Measurements from ENCODE around the gene NOP9. TPM values are rescaled to one million over a fixed set of nuclear protein-coding genes. Genes with fewer than 3 reads are reported as not detected.

NOP9 gene
- total RNA-seq, 4 donors from 2014 or later: 17.0 to 24.9 (median 20.4) TPM

DNA sequence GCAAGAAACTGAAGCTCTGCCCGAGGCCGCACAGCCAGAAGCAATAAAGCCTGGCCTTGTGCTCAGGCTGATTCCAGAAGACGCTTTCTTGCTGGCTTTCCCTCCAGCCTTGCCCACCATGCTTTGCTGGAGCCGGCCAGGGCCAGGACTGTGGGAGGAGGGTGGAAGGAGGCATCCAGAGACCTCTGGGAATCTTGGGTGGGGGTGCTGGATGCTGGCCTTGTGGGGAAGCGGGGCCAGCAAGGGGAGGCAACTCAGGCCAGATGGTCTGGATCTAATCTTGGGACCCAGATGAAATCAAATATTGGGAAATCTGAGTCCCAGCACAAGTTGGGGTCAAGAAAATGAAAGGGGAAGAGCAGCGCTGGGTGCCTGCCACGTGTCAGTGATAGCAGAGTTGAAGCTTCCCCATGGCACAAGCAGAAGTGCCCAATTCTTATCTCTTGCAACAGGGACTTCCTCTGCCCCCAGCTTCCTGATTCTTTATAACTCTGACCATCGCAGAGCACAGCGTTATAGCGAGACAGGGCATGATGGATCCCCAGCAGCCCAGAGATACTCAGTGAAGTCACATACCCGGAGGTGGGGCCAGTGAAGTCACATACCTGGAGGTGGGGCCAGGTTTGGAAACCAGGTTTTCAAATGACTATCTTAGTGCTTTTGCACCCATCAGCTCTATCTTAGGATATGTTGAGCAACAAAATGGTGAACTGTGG is 21.9 kb upstream of the NOP9 start:
- H3K4me1 ChIP-seq: peaks cover 0 to 37% (median 14%) of the 10 kb centered on the region in 4 donors
- DNase-seq (ENCODE audit: low spot score in 2 of 2): no peak
- peak in 1 of 2 donors; percentile 45 for TF ChIP-seq EP300 (IDR thresholded peaks at IDR 0.05)
- no peak for TF ChIP-seq POLR2A (IDR thresholded peaks at IDR 0.05)
- H3K27ac ChIP-seq: peak overlapping the region in 2 of 4 donors; percentile 13 to 62
- no peaks in the 10 kb centered on the region for H3K9me3 ChIP-seq
- H3K27me3 ChIP-seq: no peaks in the 10 kb centered on the region
- WGBS, 2 donors: 68 to 74% methylated on average over 11 of the region's 11 CpGs
- H3K4me3 ChIP-seq: no peak overlapping the region
- no peaks in the 10 kb centered on the region for H3K36me3 ChIP-seq

DNA sequence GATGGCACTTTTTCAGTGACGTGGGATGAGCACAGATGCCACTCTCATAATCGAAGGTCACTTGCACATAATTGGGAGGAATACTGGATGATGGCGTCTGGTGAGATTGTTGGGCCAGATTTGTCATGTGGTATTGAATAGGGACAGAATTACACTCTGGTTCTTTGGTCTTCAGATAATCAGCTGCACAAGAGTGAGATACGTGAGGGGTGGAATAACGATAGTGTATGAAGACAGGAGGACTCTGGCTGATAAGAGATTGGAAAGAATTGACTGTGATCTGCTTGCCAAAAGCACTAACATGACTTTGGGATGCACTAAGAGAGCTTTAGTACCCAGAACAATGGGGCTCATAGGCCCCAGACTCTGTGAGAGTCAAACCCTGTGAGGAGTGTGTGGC is 21.2 kb upstream of the NOP9 start:
- H3K27me3 ChIP-seq: no peaks in the 10 kb centered on the region
- H3K27ac ChIP-seq: no peak overlapping the region
- 93 to 94% methylated on average over 5 of the region's 5 CpGs for WGBS, 2 donors
- peaks cover 0 to 34% (median 14%) of the 10 kb centered on the region in 4 donors for H3K4me1 ChIP-seq
- H3K36me3 ChIP-seq: no peaks in the 10 kb centered on the region
- no peak overlapping the region for H3K4me3 ChIP-seq
- TF ChIP-seq EP300 (IDR thresholded peaks at IDR 0.05): no peak
- TF ChIP-seq, protein P1, sequence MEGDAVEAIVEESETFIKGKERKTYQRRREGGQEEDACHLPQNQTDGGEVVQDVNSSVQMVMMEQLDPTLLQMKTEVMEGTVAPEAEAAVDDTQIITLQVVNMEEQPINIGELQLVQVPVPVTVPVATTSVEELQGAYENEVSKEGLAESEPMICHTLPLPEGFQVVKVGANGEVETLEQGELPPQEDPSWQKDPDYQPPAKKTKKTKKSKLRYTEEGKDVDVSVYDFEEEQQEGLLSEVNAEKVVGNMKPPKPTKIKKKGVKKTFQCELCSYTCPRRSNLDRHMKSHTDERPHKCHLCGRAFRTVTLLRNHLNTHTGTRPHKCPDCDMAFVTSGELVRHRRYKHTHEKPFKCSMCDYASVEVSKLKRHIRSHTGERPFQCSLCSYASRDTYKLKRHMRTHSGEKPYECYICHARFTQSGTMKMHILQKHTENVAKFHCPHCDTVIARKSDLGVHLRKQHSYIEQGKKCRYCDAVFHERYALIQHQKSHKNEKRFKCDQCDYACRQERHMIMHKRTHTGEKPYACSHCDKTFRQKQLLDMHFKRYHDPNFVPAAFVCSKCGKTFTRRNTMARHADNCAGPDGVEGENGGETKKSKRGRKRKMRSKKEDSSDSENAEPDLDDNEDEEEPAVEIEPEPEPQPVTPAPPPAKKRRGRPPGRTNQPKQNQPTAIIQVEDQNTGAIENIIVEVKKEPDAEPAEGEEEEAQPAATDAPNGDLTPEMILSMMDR (IDR thresholded peaks at IDR 0.05): no peak
- no peak for TF ChIP-seq POLR2A (IDR thresholded peaks at IDR 0.05)
- H3K9me3 ChIP-seq: no peaks in the 10 kb centered on the region
- DNase-seq (ENCODE audit: low spot score in 2 of 2): no peak

DNA sequence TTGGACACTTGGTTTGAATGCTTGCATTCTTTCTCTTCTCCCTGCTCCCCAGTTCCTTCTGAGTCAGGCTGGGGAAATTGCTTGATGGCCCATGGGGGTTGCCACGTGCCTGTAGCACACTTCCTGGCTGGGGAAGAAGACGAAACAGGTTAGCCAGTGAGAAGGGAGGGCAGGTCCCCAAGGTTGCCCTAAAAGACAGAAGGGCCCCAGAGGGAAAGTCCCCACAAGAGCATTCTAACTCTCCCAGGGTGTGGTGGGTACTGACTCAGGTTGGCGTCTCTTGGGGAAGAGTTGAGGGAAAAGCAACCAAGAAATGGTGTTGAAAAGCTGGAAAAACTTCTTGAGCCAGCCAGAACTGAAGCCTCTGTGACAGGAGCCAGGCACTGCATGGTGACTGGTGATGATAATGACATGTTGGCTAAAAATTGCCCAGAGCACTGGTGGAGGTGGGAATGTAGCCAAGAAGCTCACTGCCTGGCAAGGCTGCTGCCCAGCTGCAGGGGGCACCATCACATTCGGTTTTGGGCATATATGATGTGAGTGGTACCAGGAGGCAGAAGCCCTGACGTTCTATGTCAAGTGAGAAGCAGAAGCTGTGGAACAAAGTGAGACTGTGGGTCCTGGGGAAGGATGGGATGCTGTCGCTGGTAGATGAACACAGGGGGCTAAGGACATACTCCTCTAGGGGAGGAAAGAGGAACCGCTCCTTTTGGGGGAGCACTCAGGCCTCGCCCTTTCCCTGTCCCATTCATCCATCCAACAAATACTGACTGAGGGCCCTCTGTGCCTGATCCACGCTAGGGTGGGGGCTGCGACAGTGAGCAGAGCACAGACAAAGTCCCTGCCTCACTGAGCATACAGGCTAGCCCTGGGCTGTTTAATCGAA is 20.1 kb upstream of the NOP9 start:
- H3K4me1 ChIP-seq: peaks cover 0 to 39% (median 11%) of the 10 kb centered on the region in 4 donors
- no peak for DNase-seq (ENCODE audit: low spot score in 2 of 2)
- no peaks in the 10 kb centered on the region for H3K36me3 ChIP-seq
- no peaks in the 10 kb centered on the region for H3K27me3 ChIP-seq
- WGBS, 2 donors: 67 to 72% methylated on average over 10 to 11 of the region's 11 CpGs
- TF ChIP-seq POLR2A (IDR thresholded peaks at IDR 0.05): no peak
- TF ChIP-seq, protein P1 (IDR thresholded peaks at IDR 0.05): peak in 1 of 5 experiments; percentile 18
- no peak for TF ChIP-seq EP300 (IDR thresholded peaks at IDR 0.05)
- no peak overlapping the region for H3K4me3 ChIP-seq
- H3K27ac ChIP-seq: peak overlapping the region in 2 of 4 donors; percentile 12 to 63
- no peaks in the 10 kb centered on the region for H3K9me3 ChIP-seq

DNA sequence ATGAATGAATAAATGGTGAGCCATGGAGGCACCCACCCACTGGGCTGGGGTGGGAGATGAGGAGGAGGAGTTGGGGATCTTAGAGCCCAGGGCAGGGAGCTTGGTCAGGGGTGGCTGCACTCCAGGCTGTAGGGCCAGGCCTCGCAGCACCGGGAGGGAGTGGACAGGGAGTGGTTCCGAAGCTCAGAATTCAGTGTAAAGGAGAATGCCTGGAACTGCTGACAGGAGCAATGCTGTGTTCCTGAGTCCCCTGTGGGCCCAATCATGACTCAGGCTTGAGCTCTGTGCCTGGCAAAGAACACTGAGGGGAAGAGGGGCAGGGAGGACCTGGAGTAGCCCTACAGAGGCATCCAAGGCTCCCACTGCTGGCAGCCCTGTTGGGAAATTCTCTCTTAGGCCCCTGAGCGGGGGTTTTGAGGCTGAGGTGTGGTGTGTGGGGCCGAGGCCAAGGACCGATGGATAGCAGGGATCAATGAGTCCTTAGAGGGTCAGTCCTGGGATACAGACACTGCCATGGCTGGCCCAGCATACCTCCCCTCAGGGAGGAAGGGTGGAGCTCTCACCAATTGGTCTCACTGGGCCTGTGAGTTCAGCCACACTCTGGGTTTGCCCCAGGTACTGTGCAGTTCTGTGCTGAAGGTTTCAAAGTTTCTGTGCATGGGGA is 18.7 kb upstream of the NOP9 start:
- Histone ChIP-seq H3K36me3 (no peaks in the 10 kb centered on the region), H3K4me3 (no peak overlapping the region), H3K4me1 (peaks cover 0 to 34% (median 11%) of the 10 kb centered on the region in 4 donors), H3K27me3 (no peaks in the 10 kb centered on the region), H3K27ac (peak overlapping the region in 2 of 4 donors; percentile 50 to 63), H3K9me3 (no peaks in the 10 kb centered on the region)
- no peak for TF ChIP-seq EP300 (IDR thresholded peaks at IDR 0.05)
- no peak for TF ChIP-seq POLR2A (IDR thresholded peaks at IDR 0.05)
- TF ChIP-seq, protein P1 (IDR thresholded peaks at IDR 0.05): no peak
- DNase-seq (ENCODE audit: low spot score in 2 of 2): no peak
- WGBS, 2 donors: 77 to 79% methylated on average over 6 of the region's 6 CpGs

DNA sequence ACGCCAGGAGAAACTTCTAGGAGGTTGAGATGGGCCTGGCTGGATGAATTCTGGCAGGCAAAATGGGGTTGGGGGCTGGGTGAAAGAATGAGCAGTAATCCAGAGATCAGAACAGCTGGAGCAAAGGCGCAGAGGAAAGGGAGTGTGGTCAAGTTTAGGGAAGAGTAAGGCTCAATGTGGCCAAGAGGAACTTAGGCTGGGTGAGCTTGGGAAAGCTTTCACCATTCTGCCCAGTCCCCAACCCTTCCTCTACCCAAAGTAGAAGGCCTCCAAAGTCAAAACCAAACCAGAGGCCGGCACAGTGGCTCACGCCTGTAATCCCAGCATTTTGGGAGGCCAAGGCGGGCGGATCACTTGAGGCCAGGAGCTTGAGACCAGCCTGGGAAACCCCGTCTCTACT is 18.0 kb upstream of the NOP9 start:
- 80 to 93% methylated on average over 7 of the region's 7 CpGs for WGBS, 2 donors
- no peak for TF ChIP-seq POLR2A (IDR thresholded peaks at IDR 0.05)
- TF ChIP-seq EP300 (IDR thresholded peaks at IDR 0.05): no peak
- TF ChIP-seq, protein P1 (IDR thresholded peaks at IDR 0.05): no peak

More for the DNA sequence above, 18.0 kb upstream of the NOP9 start:
- Histone ChIP-seq H3K4me1 (peaks cover 0 to 34% (median 11%) of the 10 kb centered on the region in 4 donors), H3K36me3 (no peaks in the 10 kb centered on the region), H3K27ac (no peak overlapping the region), H3K4me3 (no peak overlapping the region), H3K27me3 (no peaks in the 10 kb centered on the region), H3K9me3 (no peaks in the 10 kb centered on the region)
- DNase-seq (ENCODE audit: low spot score in 2 of 2): no peak
